ENCODE results near the gene TMEM117.

TMEM117 gene

DNA sequence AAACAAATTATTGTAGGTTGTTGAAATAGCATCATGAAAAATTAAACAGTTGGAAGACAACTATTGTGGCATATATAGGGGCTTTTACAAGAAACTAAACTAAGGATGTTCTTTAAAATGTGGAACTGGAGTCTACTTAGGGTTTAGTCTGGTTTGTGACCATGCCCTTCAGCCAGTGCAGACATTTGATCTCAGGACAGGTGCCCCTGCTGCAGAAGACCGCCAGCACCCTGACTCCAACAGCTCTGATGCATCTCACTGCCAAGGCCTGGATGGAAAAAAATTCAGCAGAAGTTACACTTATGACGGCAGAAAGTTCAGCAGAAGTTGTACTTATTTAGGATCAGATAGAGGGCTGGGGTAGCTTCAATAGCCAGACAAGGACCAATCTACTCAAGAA, 51.5 kb downstream of the TMEM117 start:
- DNase-seq, result no peak

DNA sequence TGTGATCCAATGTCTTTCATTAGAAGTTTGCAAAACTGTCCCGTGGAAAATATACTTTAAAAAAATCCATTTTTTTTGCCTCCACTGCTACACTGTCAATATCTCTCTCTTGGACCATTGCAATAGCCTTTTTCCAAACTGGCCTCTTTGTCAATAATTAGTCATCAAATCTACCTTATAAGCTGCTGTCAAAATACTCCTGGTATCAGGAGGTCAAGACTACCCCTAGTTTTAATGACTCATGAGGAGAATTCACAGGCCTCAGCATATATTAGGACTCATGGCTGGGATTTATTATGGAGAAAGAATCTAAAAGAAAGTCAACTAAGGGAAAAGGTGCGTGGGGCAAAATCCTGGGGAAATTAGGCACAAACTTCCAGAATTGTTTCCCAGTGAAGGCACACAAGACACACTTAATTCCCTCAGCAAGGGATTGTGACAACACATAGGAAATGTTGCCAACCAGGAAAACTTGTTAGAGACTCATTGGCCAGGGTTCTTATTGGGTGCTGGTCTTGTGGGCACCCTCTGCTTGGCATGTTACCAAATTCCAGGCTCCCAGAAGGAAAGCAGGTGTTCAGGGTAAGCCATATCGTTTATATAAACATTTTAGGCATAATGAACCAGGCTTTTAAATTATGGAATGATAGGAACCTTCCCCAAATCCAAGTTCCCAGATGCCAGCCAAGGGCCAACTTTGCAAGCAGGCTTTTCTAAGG, 56.1 kb downstream of the TMEM117 start:
- no peak for DNase-seq

DNA sequence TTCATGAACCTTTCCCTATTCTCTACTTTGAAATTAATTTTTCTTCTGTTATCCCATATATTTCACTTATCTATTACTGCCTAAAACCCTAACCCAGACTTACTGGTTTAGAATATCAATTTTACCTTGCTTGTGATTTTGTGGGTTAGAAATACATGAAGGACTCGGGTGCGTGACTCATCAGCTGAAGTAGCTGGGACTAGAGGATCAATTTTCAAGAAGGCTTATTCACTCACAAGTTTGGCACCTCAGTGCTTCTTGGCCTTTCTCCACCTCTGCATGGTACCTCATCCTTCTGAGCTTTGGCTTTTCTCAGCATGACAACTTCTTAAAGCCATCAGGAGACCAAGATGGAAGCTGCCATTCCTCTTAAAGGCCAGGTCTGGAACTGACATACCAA, 57.8 kb downstream of the TMEM117 start:
- DNase-seq, result no peak

DNA sequence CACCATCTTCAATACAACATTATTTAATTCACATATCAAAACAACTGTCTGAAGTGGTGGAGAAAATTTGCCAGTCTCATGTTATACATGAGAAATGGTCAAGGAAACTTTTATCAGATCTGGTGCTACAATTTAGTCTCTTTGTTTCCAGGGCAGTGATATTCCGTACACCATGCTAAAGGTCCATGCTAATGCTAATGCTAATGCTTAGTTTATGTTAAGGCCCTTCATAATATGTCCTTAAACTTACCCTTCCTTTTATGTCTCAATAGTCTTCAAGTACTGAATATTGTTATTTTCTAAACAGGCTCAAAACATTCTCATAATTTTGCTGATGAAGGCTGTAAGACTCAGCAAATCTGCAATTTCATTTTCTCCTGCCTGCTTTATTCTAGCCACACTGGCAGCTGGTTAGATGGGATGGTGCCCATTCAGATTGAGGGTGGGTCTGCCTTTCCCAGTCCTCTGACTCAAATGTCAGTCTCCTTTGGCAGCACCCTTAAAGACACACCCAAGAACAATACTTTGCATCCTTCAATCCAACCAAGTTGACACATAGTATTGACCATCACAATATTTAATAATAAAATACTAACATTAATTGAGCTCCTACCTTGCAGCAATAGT, 59.8 kb downstream of the TMEM117 start:
- no peak for DNase-seq

DNA sequence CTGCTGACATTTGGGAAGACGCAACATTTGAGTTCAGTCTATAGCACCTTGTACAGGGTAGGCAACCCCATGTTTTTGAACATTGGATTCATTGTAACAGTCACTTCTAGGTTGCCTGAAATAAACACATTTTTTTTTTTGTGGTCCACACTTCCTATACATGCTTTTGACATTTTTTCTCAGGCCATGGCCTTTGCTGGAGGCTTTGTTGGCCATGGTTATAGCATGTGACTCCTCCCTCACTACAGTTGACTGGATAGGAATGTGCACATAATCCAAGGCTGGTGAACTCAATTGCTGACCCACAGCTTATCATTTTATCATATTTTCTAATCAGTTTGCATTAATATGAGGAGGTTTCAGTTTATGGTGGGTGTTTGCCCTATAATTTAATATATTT, 60.6 kb downstream of the TMEM117 start:
- DNase-seq, result no peak

DNA sequence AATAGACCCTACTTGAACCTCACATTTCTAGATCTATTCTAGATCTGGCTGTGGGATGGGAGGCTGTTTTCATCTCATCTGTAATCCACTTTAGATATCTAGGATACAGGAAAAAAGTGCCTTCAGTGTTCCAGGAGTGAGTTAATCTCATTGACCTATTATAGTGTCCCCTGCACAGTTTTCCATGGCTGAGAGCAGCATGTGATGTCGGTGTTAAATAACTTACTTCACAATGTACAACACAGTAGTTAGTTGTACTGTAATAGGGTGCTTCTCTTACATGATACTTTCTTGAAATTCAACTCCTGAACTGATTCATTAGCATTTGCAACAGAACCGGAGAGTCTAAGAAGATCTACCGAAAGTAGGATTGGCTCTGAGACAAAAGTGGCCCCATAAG, 62.6 kb downstream of the TMEM117 start:
- DNase-seq, result no peak

DNA sequence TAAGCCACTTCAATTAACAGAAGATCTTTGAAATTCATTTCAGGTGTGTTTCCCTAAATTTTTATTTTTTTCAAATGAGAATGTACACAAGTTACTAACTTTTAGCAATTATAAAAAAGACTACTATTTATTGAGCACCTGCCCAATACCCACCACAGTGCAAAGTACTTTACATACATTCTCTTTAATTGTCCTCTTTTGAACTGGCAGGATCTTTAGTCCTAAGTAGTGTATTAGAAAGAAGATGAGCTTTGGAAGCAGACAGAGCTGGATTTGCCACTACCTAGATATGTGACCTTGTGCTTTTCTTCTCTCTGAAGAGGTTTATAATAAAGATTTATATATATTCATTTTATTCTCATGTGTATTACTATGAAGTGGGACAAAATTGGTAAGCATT, 63.7 kb downstream of the TMEM117 start:
- DNase-seq, result no peak

DNA sequence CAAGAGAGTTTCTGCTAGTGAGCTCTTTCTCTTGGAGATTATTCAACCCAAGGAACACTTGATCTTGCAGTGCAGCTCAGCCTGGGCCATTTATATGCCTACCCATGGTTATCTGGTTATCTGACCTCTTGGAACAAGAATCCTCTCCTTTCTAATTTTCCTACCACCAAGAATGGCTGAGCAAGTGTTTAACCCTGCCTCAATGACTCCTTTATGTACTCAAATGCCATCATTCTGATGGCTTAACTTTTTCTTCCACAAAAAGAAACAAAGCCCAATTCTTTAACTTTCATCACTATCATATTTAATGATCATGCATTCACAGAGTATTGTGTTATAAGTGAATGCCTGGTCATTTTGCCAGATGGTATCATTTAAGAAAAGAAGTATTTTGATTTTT, 67.8 kb downstream of the TMEM117 start:
- no peak for DNase-seq

DNA sequence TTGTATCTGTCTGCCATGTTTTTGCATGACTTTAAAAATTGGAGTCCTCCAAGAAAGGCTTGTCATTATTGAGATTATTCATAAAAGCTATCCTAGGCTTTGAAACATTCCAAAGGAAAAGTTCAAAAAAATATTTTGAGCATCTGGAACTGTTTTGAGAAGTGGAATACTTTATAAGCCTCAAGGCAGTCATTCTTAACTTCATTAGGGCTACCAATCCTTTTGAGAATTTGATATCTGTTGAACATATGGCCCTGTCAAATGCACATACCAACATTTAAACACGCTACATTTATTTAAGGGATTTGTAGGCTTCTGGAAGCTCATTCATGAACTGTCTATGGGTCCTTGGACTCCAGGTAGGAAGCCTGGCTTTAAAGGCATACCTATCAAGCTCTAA, 77.0 kb downstream of the TMEM117 start:
- no peak for DNase-seq

DNA sequence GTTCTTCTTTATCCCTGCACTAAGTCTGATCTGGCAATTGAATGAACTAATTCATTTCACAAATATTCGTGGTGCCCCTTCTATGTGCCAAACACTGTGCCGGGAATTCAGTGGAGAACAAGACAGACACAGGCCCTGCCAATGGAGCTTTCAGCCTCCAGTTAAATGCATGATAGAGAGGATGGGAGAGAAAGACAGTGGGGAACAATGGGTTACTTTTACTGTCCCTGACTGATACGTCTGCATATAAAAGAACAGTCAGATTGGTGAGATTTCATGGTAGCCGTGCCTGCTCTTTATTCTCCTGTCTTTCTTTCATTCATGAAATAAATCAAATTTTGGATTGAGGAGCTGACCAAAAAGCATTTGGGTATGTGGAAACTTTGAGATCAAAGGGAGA, 78.5 kb downstream of the TMEM117 start:
- DNase-seq, result no peak

DNA sequence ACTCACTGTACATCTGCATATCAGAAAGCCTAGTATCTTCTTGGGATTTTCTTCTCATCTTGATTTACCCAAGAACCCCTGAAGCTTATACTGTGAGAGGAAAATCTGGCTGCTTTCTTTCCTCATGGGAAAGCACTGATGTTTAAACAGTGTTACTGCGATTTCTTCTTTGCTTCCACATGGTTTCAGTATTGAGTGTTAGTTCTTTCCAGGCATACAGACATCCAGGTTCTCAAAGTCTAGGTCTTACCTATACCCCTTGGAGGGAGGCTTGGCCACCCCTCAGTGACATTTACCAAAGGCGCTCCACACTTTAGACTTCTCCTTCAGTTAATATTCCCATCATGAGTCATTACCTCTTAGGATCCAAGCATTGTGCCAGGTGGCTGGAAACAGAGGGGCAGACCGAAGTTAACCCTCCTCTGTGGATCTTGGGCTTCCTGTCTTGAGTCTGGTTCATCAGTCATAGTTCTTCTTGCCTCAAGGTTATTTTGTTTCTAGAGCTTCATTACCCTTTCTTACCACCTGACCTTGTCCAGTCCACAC, 79.1 kb downstream of the TMEM117 start:
- peak; percentile 4 for DNase-seq

DNA sequence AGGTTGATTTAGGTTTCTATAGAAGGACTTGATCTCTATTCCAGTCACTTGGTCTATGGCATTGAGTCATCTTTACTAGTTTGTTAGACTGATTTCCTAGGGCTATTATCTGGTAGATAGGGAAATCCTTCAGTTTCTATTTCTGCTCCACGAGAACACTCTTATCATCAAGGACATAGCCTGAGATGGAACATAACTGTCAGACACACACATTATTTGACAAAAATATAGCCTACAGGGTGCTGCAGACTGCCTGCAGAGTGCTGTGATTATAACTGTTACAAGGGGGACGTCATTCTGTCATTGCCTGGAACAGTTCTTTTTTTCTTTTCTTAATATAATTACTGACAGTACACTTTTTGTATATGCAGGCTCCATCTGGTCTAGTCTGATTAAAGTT, 82.0 kb downstream of the TMEM117 start:
- DNase-seq, result no peak

DNA sequence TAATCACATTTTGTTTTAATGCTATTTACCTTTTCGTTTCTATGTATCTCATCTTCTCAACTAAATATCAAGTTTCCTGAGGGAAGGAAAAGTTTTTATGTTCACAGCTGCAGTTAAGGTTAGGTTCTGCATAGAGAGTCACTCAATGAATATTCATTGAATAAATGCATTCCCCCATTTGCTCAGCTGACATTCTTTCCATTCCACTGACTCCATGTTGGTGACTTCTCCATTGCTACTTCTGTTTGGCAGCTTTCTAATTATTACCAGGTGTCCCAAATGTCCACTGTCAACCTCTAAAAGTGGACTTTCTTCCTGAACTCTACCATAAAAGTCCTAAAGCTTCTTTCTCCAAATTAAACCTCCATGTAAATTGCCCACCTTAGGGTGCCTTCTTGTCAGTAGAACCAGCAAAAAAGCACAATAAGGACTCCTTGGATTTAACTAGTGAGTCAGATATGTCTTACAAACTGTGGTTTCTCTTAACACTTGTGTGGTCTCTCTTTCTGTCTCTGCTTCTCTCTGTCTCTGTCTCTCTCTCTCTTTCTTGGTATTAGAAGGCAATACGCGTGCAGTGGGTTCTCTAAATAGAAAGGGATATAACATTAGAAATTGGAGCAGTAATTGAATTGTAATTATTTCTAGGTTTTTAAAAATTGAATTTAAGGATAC, 85.9 kb downstream of the TMEM117 start:
- no peak for DNase-seq

DNA sequence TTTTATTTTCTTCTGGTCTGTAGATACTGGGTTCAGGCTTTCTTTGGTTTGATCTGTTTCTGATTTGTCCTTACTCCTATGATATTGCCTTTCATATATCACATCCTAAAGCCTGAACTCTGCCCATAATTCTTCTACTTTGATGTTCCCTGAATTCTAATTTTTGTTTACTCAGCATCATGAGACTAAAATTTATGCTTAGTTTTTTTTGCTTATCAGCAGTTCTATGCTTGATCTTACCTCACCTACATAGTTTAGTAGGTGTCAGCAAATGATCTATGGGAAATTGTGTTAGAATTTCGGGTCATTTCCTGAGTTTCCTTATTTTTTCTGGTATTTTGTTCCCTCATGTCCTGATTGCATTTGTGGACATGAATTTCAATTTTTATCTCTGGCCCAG, 94.2 kb downstream of the TMEM117 start:
- DNase-seq, result no peak

DNA sequence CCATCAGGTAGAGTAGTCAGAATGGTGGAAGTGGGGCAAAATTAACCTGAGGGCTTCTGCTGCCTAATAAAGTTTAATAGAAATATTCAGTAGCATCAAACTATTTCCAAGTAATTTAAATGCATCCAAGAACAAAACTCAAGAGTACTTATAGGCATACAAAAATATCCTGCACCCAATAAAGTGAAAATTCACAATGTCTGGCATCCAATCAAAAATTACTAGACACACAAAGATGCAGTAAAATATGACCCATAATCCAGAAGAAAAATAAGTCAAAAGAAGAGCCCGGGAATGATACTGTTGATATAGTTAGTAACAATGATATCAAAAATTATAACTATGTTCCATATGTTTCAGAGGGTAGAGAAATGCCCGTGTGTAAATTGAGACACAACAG, 95.3 kb downstream of the TMEM117 start:
- DNase-seq, result no peak

DNA sequence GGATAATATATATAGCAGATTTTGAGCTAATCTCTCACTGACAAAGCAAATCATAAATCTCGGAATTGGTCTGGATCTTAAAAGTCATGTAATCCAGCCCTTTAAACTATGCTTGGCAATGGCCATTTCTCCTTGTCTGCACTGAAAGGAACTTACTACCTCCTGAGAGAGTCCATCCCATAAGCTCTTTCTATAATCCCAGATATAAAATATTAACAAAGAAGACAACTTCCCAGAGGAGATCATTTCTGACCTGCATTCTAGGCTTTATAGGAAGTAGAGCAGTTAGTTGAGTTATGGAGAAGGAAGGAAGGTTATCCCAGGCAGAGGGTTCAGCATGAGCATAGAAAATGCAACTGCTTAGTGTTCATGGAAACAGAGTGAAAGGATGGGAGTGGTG, 99.7 kb downstream of the TMEM117 start:
- no peak for DNase-seq

DNA sequence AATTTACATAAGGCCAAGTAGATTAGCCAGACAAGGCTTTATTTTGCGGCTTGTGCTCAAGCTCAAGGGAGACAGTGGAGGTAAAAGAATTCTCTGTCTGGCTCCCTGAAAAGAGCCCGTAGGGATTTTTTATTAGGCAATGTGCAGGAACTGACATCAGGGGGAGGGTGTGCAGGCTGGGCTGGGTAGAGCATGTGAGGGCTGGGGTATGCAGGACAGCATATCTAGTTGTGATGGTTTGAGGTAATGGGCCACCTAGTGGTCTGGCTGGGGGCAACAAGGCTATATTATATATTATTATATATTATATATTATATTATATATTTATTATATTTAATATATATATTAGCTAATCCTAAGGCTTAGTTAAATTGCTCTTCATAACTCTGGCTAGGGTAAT, 102.1 kb downstream of the TMEM117 start:
- DNase-seq, result no peak

DNA sequence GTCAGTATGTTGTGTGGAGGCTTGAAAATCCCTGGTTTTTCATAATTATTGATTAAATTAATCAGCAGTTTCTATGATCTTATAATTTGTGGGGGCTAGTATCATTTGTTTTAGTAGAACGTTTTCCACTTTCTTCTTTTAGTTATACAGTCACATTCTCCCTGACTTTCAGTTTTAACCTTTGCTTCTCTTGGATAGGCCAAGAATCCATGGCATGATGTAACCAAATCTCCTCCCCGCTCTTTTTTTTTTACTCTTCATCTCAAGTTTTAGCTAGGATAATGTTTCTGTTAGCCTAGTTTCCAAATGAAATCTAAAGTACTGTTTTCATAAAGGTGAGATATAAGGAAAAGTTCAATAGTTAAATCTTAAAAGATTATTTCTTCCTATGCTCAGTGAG, 106.5 kb downstream of the TMEM117 start:
- DNase-seq, result no peak

DNA sequence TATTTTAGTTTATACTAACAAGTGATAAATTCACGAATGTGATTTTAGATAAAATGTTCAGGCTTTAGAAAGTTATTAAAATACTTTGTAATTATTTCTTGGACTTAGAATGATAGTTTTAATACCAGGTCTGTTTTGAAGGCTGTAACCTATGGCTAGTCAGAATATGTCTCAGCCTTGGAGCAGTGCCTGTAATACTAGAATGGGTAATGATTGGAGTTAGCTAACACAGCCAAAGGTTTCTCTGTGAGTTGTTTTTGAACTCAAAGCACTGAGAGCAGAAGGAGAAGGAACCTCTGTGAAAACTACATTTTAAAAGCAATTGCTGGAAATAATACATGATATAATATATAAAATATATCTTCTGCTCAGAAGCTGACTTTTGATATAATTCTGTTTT, 110.1 kb downstream of the TMEM117 start:
- DNase-seq, result no peak

DNA sequence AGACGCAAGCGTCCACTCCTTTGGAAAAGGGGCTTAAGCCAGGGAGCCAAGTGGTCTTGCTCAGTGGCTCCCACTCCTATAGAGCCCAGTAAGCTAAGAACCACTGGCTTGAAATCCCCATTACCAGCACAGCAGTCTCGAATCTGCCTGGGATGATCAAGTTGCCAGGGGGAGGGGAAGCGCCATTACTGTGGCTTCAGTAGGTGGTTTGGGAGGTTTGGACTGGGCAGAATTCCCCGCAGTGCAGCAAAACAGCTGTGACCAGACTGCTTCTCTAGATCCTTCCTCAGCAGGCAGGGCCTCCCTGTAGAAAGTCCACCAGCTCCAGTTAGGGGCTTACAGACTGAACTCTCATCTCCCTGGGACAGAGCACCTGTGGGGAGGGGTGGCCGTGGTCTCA, 115.4 kb downstream of the TMEM117 start:
- DNase-seq, result no peak

DNA sequence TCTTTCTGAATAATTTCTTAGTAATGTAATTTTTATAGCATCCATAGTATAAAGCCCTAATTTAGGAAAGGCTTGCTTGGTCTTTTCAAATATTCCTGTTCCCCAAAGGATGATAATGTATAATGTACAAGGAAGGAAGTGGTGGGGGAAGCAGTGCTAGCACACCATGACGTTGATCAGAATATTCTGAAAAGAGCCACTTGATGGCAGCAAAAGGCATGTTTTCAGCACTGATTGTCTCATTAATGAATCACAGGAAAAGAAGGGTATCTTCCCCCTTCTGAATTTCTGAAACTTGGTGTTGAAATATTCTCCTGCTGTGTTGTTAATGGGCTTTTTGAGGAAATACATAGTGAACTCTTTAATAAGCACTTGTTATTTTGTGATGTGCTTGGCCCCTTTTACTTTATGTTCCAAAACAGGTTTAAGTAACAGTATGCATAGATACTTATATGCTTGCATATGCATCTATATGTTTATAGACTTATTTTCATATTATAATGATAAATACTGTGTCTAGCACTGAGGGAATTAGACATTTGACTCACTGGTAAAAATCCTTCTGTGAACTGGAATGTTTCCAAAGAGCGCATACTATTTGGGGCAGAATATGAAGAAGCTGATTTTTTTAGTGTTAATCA, 122.0 kb downstream of the TMEM117 start:
- peak; percentile 44 for DNase-seq

DNA sequence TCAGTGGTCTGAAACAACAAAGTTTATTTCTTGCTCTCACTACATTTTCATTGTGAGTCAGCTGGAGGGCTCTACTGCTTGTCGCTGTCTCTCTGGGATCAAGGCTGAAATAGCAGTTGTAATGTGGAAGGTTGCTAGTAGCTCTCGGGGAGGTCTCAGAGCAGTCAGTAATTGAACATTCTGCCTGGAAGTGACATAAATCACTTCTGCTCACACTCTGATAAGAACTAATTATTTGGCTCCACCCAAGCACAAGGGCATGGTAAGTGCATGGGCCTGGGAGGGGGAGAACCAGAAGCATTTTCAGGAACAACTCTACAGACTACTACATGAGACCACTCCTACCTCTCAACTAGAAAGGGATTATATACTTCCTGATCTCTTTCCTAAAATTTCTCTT, 128.2 kb downstream of the TMEM117 start:
- DNase-seq, result no peak

DNA sequence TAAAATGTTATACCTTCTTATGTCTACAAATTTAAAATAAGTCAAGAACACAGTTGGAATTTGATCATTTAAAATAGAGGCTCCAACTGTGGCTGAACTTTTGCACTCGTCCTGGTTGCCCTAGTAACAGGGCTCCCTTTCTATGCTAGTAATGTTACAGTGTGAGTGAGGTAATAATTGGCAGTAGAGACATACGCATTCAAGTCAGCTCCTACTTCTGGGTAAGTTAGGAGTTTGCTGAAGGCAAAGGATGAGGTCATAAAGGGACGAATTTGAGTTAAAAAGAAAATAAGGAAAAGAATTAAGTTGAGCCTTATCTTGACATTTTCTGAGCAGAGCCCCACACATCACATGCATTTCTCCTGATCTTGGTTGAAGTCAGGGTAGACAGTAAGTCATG, 129.1 kb downstream of the TMEM117 start:
- DNase-seq, result no peak

DNA sequence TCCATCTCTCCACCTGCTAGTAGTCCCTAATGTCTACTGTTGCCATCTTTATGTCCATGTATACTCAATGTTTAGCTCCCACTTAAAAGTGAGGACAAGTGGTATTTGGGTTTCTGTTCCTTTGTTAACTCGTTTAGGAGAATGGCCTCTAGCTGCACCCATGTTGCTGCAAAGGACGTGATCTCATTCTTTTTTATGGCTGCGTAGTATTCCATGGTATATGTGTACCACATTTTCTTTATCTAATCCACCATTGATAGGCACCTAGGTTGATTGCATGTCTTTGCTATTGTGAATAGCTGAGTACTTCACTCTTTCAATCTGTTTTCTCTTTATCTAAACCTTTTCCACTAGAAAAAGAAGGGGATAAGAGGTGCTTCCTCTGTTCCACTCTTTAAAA, 130.0 kb downstream of the TMEM117 start:
- no peak for DNase-seq

Measured in NCI-H510A treated with DMSO at 0.1 percent for 48 hours (cell line).